SKM-1 (cell line): ENCODE results near the gene POLR2B.
"Not testable (repeated sequence)": the region's sequence is repeated elsewhere in the genome, so short reads cannot be mapped to it uniquely, and the experiment has no call there.

Source experiments
- DNase-seq: peaks from one replicate; lab custom pipeline; 2025; ENCODE audit not compliant: unreplicated experiment; lab: John Stamatoyannopoulos, UW

The POLR2B gene

DNA sequence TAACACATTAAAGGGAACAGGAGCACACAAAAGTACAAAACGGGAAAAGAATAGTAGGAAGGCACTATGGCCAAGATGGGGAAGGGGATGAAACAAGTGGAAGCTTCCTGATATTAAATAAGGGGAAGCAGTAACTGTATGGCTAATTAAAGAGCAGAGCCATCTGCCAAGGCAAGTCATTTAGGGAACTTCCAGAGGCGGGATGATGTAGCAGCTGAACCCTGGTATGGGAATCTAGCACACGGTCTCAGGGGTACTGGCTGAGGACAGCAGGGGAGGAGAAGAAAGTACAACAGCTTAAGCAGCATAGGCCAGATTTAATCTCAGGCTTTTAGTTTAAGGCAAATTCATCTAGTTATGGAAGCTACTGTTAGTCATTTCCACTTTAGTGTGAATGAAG, 72.4 kb downstream of the POLR2B start:
- peak; percentile 16 for DNase-seq

DNA sequence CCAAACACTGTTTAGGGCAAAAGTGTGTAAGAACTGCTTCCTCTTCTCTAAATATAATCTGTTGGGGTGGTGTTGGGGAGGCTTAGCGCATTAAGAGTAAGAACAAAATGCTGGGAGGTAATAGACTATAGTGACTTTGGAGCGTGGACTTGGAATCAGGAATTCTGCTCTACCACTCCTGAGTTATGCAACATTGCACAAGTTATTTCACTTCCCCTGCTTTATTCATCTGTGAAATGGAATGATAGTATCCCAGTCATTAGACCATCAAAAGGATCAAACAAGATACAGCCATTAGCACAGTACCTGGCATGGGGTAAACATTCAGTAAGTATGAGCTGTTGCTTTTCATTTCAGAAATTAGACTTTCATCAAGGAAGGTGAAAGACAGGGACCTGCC, 72.8 kb downstream of the POLR2B start:
- DNase-seq, result no peak

DNA sequence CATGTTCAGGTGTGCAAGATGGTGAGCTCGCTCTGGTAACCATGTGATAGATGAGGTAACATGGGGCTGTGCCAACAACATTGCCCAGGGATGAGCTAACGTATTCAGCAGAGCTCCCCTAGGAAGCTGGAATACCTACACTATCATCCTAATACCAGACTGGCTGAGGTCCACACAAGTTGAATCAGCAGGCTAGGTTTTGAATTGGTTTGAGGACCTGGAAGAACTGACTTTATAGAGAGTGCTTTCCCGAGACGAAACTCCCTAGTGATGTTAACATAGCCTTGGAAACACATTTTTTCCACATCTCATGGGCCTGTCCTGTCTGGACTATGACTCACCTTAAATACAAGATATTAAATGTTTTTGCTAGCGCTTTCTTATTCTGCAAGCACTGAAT, 74.8 kb downstream of the POLR2B start:
- no peak for DNase-seq

DNA sequence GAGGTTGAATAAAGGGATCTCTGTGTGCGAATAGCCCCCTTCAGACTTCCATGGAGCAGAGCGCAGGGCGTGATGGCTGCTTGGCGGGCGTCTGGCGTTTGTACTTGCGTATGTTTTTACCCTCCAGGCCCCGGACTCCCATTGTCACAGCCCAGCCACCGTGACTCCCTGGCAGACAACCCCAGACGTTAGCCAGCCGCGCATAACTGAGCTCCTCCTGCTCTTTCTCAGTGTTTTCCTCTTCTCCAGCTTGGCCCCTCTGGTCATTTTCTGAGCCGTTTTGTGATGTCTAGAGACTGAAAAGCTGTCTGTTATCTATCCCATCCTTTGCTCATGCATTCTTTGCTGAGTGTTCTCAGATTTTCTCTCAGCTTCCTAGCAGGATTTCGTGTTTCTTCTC, 77.2 kb downstream of the POLR2B start:
- no peak for DNase-seq

DNA sequence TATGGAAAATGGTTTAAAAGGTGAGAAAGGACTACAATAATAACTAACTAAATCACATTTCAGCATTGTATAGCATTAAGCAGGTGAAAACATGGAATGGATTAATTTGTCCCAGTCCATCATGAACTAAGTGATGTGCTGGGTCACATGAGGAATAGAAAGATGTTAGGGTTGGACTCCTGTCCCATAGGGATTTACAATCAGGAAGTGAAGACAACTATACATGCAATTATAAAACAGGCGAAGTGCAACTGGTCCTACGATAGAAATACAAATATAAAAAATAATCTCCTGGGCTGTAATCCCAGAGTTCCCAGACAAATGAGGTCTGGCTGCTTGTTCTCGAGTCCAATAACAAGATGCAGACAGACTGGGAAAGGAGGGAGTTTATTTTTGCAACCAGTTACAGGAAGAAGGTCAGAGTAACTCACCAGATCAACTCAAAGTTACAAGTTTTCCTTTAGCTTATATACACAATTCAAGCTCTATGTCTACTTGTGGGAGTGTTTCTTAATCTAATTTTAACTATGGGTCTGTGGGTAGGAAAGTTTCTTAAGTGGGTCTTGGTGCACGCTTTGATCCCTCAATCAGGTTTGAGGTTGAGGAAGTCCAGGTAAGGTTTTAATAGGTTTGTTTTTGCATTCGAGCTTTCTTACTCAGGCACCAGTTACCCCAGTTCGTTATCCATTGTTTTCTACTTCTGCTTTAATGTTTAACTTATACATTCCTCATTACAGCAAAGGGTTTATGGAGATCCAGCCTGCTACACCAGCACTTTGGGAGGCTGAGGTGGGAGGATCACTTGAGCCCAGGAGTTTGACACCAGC, 81.4 kb downstream of the POLR2B start:
- DNase-seq, result no peak

DNA sequence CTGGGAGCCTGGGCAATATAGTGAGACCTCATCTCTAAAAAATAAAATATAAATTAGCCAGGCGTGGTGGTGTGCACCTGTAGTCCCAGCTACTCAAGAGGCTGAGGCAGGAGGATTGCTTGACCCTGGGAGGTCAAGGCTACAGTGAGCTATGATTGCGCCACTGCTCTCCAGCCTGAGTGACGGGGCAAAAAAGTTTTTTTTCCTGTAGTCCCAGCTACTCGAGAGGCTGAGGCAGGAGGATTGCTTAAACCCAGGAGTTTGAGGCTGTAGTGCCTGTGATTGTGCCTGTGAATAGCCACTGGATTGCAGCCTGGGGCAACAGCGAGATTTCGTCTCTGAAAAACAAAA, 82.0 kb downstream of the POLR2B start:
- not testable (repeated sequence) for DNase-seq

DNA sequence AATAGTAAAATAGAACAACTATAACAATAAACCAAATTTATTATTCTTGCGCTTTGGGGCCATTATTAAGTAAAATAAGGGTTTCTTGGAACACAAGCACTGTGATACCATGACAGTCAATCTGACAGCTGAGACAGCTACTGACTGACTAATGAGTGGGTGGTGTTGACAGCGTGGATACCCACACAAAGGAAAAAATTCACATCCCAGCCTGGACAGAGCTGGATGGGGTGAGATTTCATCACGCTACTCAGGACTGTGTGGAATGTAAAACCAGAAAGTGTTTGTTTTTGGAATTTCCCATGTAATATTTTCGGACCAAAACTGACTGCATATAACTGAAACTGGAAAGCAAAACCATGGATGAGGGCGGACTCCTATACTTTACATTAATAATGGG, 82.7 kb downstream of the POLR2B start:
- DNase-seq, result no peak

DNA sequence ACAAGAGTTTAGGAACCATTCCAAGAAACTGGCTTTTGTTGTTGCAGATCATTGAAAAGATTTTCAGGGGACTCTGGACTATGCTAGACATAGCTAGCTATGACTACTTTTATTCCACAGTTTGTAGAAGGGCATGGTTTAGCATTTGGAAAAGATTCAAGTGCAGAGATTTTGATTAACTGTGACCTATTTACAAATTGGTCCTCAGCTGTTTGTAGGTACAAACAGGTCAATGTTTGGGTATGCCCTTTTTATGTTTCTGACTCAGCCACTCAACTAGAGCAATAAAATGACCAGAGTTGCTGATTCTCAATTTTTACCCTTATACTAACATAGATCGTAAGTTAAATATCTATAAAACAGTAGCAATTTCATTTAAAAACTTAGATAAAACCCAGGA, 84.8 kb downstream of the POLR2B start:
- no peak for DNase-seq

DNA sequence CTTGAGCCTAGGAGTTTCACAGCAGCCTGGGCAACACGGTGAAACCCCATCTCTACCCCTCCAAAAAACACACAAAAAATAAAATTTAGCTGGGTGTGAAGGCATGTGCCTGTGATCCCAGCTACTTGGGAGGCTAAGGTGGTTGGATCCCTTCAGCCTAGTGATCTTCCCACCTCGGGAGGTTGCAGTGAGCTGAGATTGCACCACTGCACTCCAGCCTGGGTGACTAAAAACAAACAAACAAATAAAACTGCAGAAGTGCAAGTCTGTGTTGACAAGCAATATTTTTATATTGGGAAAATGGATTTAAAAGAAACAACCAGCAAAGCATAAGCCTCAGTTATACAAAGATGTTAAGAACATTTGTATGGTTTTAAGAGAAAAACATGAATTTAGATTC, 85.4 kb downstream of the POLR2B start:
- DNase-seq, result no peak

DNA sequence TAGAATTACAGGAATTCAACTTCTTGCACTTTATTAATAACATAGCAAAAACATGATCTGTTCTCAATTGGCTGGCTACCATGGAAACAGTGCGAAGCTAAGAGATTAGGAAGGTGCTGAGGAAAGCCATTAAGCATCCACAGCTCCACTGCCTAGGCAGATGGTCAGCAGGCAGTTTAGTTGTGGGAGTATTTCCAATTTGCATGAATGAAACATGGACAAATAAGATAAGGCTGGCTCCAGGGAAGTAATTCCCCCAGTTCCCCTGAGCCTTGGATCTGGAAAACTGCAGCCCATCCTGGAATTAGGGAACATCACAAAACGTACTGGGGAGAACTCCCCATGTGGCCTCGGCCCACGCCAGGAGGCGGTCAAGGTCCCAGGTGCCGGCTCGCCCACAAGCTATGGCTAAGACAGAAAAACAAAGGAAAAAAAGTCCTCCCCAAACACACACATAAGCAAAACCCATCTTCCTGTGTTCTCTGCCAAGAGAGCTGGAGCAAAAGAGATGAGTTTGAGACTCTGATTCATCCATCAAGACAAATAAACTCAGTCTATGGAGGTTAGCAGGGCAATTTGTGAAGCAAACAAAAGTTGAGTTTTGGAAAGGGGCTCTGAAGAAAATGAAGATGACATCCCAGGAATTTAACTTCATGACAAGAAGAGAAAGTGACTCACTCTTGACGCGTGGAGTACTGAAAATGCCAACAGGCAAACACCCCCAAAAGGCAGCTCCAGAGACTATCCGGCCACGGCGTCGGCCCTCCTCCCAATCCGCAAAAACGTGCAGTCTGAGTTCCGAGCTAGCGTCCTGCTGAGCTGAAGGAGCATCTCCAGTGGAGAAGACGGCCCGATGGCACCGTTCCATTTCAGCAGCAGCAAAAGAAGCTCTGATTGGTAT, 86.4 kb downstream of the POLR2B start:
- no peak for DNase-seq

DNA sequence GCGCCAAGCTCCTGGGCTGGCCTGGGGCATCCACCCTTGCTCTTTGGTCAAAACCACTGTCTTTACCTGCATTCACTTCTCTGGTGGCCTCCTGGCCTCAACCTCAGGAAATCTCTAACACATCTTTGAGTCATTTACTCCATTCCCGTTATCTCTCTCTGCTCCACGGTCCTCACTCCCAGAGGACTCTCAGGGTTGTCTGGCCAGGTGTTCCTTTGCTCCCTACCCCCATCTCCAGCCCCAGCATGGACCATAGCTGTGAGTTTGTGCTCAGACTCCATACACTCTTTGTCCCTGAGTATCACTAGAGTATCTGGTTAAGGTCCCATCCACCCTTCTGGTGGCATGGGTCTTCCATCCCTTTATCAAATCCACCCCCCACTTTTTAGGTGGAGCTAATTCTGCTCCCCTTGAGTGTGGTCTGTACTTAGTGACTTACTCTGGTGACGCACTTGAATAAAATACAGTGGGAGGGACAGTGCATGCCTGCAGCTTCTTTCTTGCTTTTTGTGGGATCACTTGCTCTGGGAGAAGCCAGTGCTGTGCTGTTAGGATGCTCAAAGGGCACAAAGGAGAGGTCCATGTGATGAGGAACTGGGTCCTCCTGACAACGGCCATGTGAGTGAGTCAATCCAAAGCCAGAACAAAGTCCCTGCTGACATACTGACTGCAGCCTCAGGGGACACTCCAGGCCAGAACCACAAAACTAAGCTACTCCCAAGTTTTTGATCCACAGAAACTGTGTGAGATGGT, 87.2 kb downstream of the POLR2B start:
- DNase-seq, result no peak

DNA sequence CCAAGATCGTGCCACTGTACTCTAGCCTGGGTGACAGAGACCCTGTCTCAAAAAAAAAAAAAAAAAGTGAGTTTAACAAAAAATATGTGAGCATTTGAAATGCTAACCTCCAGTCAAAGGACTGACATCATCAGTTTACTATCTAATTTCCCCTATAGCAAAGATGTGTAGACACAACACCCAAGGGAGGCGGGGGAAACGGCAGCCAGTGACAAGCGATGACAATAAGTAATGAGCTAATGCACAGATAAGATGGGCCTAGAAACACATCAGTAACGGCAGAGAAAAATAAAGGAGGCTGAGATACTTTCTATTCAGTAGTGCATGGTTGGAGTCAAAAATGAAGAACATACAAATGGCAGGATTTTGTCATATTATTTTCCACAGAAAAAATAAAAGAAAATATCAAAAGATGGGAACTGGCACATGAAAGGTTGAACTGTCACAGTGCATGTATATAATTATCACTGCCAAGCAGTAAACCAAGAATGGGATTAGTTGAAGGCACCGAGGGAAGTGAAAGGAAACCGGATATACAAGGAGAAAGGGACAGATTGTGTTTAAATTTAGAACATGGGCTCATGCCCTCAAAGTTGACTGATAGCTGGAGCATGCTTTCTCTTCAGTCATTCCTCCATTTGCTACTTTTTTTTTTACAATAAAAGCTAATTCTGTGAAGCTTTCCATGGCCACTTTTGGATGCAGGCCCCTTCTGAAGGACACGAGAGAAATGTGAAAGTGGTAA, 89.7 kb downstream of the POLR2B start:
- DNase-seq, result no peak

DNA sequence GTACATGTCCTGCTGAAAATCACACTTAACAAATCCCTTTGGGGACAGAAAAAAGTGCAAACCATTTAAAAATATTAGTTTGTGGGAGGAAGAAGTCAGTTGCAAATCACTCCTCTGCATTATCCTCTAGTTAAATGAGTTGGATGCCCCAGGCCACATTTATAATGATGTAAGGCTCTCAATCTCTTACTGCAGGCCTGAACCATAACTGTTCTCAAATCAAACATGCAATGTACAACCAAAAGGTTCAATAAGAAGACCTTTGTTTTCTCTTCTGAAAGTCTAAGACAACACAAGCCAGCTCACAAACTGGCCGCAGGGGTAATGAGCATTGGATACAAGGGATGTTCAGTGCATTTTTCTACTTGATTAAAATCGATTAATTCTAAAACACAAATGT, 91.8 kb downstream of the POLR2B start:
- no peak for DNase-seq

DNA sequence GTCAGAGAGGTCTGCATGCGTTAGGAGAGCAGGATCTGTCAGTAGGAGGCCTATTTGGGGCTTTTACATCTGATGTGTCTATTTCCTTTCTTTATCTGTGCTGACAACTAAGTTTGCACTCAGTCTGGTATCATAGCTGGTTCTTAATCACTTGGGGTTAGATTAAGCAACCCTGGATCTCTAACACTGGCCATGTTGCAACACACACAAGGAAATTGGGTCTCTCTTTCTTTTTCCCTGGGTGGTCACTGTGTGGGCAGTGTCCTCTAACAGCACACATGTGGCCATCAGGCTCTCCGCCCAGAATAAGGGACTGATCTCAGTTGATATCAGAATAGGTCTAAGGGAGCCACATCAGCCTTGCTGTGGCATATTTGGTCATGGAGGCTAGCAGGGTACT, 92.6 kb downstream of the POLR2B start:
- DNase-seq, result peak; percentile 12

DNA sequence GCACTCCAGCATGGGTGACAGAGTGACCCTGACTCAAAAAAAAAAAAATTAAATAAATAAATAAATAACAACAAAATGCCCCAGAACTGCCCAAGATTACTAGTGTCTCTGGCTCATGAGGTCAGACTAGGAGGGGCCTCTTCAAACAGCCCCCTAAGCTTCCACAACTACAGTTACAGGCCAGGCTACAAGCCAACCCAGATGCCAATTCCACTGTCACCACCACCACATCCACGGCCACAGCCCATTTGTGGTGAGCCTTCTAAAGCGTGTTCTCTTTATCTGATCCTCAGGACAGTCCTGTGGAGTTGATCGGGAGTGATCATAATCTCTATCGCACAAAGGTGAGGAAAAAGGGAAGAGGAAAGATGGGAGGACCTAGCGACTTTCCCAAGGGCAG, 94.9 kb downstream of the POLR2B start:
- DNase-seq, result no peak

DNA sequence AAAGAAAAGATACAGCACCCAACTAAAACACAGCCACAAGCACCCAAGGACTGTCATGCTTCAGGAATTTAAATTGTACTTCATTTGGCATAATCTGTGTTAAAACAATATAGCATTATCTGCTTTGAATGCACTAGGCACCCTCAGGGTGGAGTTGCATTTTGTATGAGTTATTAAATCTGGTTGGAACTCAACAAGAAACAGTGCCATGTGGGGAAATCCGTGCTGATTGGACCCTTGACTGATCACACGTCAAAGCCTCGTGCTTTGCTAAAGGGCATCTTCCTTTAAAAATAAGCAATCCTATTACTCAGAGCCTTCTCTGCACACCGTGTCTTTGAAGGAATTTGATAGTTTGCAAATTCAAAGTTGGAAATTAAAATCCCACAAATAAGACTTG, 96.0 kb downstream of the POLR2B start:
- DNase-seq, result no peak

DNA sequence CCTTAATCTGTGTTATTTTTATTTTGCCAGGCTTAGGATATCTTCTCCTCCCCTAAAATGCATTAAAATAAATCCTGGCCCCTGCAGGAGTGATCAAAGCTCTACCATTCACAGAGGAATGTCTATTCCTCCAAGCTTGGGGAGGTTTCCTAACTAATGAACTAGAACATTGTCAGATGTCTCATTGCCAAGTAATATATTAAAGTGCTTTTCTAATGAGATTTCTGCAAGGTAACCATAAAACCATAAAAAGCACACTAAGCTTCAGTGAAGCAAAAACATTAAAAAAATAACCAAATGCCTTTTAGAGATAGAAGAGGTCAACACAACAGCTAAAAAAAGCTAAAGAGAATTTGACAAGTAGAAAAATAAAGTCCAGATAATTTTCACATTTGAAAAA, 96.7 kb downstream of the POLR2B start:
- no peak for DNase-seq

DNA sequence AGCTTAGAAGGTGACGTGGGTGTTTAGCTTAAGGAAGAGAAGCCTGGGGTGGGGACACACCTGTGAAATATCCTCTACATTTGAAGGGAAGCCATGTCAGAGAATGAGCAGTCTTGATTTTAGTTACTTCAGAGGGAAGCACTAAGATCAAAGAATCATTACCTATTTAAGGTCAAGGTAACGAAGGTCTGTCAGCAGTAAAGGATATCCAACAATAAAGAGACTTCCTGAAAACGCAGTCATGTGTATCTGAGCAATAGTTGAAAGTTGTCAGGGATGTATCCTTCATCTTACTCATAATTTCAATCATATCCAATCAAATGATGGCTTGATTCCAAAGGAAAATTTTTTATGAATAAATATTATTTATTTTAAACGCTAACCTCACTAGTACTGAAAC, 98.0 kb downstream of the POLR2B start:
- no peak for DNase-seq

DNA sequence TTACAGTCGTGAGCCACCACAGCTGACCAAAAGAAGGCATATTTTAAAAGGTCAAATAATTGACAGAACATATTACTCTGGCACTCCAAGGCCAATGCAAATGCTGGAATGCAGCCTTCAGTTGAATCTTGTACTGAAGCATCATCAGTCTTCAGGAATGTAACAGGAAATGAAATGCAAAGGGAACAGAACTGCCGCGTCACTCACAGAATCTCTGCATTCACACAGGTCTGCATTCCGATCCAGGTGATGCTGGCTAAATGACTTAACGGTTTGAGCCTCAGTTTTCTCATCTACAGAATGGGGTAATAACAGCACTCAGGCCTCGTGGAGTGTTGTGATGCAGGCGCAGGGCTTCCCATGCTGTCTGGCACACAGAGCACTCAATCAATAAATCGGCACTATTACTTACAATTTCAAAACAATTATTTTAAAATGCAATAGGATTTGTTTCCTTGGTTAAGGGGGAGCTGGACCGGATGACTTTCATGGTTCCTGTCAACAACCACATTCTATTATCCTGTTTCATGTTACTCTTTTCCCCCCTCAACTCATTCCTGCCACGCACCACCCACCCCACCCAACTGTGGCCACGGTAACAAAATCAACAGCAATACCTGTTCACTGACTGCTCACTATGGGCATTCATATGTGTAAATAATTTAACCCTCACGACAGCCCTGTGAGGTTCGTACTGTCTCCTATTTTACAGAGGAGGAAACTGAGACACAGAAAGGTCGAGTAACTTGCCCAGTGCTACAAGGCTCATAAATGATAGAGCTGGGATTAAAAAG, 99.1 kb downstream of the POLR2B start:
- DNase-seq, result no peak
